K562 (cell line): ENCODE results near the gene ARHGDIA. TPM values are rescaled to one million over a fixed set of nuclear protein-coding genes. Genes with fewer than 3 reads are reported as not detected.

Experiments used
- BCOR ChIP-seq: fragments of 450-650 bp; IDR thresholded peaks from 2 replicates; pipeline ENCODE4 v1.6.1; 2016
- CREM ChIP-seq: IDR thresholded peaks from 2 replicates; pipeline ENCODE4 v1.6.1; 2014; ENCODE audit warnings: antibody characterized with exemption, low read depth
- CTCF ChIP-seq, 3 experiments: IDR thresholded peaks in 2 of 3; conservative IDR thresholded peaks in 1 of 3; 2 replicates each; pipeline ENCODE4 v1.5.1; 2011 to 2012; ENCODE audit warnings: low read length in 3 of 3, mild to moderate bottlenecking in 3 of 3, control low read depth in 2 of 3, improper control_type of control experiment in 1 of 3, inconsistent platforms in 1 of 3, low read depth in 1 of 3, mixed read lengths in 1 of 3, moderate library complexity in 1 of 3; ENCODE audit not compliant: insufficient read depth in 2 of 3
- ELF2 ChIP-seq: fragments of 250-450 bp; sonication (Bioruptor Pico); IDR thresholded peaks from 2 replicates; pipeline ENCODE4 v1.5.0; 2021; ENCODE audit warnings: mild to moderate bottlenecking
- FOXP4 ChIP-seq: sonication (generic); formaldehyde crosslinking; IDR thresholded peaks from 2 replicates; pipeline ENCODE4 v1.8.0; 2022; ENCODE audit warnings: mild to moderate bottlenecking, missing genetic modification reagents, borderline replicate concordance
- GATA2 ChIP-seq: sonication (generic); formaldehyde crosslinking; IDR thresholded peaks from 2 replicates; pipeline ENCODE4 v1.4.0; 2020; ENCODE audit warnings: mild to moderate bottlenecking, missing genetic modification reagents
- HDAC8 ChIP-seq: fragments of 450-650 bp; IDR thresholded peaks from 2 replicates; pipeline ENCODE4 v1.6.1; 2016; ENCODE audit warnings: mild to moderate bottlenecking, missing genetic modification characterization, moderate library complexity, missing compliant biosample characterization
- MAX ChIP-seq: sonication (generic); formaldehyde crosslinking; IDR thresholded peaks from 2 replicates; pipeline ENCODE4 v1.9.0; 2022; ENCODE audit warnings: mild to moderate bottlenecking, missing genetic modification reagents
- NCOA4 ChIP-seq: fragments of 450-650 bp; IDR thresholded peaks from 2 replicates; pipeline ENCODE4 v1.6.1; 2018; ENCODE audit warnings: mild to moderate bottlenecking; ENCODE audit not compliant: partially characterized antibody
- NRF1 ChIP-seq, 2 experiments: fragments of 450-650 bp; IDR thresholded peaks in 1 of 2; conservative IDR thresholded peaks in 1 of 2; 2 replicates each; pipeline ENCODE4 v1.6.1; 2014; ENCODE audit warnings: mild to moderate bottlenecking in 2 of 2
- PHF20 ChIP-seq: fragments of 450-650 bp; IDR thresholded peaks from 2 replicates; pipeline ENCODE4 v1.6.1; 2018; ENCODE audit not compliant: partially characterized antibody
- PHF8 ChIP-seq: fragments of 200-600 bp; sonication (generic); IDR thresholded peaks from 2 replicates; pipeline ENCODE4 v1.6.1; 2012; ENCODE audit warnings: mixed run types, mild to moderate bottlenecking, inconsistent platforms, low read length, moderate library complexity, borderline replicate concordance
- POLR2A ChIP-seq: fragments of 450-650 bp; conservative IDR thresholded peaks from 2 replicates; pipeline ENCODE4 v1.6.1; 2016
- PRMT5 ChIP-seq: sonication (generic); formaldehyde crosslinking; IDR thresholded peaks from 2 replicates; pipeline ENCODE4 v1.5.0; 2020; ENCODE audit warnings: missing genetic modification reagents
- RFX7 ChIP-seq: fragments of 250-450 bp; sonication (Bioruptor Pico); IDR thresholded peaks from 2 replicates; pipeline ENCODE4 v1.5.1; 2021; ENCODE audit warnings: mild to moderate bottlenecking
- SIN3A ChIP-seq, 2 experiments: fragments of 150-350 bp in 1 of 2; IDR thresholded peaks; 2 replicates each; pipeline ENCODE4 v1.6.1; 2011 to 2016; ENCODE audit warnings: borderline replicate concordance in 2 of 2, low read depth in 2 of 2, low read length in 2 of 2, mild to moderate bottlenecking in 2 of 2, moderate library complexity in 2 of 2; ENCODE audit not compliant: control insufficient read depth in 1 of 2
- SMAD4 ChIP-seq: fragments of 250-450 bp; sonication (Bioruptor Pico); conservative IDR thresholded peaks from 2 replicates; pipeline ENCODE4 v1.8.0; 2021; ENCODE audit warnings: inconsistent platforms, mild to moderate bottlenecking, moderate library complexity
- XRCC5 ChIP-seq: fragments of 200-400 bp; formaldehyde crosslinking; IDR thresholded peaks from 2 replicates; pipeline ENCODE4 v1.6.1; 2017; ENCODE audit warnings: low read depth, mild to moderate bottlenecking, low read length
- ZKSCAN8 ChIP-seq: fragments of 200-800 bp; sonication (Bioruptor generic); IDR thresholded peaks from 2 replicates; pipeline ENCODE4 v1.6.1; 2016; ENCODE audit warnings: missing genetic modification characterization, missing compliant biosample characterization
- ZNF280B ChIP-seq: fragments of 250-450 bp; sonication (Bioruptor Pico); IDR thresholded peaks from 2 replicates; pipeline ENCODE4 v1.5.1; 2021; ENCODE audit warnings: mild to moderate bottlenecking
- ZNF41 ChIP-seq: fragments of 250-450 bp; sonication (Bioruptor Pico); conservative IDR thresholded peaks from 2 replicates; pipeline ENCODE4 v1.4.0; 2020; ENCODE audit warnings: mild to moderate bottlenecking
- ZNF444 ChIP-seq: fragments of 250-450 bp; sonication (Bioruptor Pico); IDR thresholded peaks from 2 replicates; pipeline ENCODE4 v1.4.0; 2020; ENCODE audit warnings: mild to moderate bottlenecking, moderate library complexity
- ZNF695 ChIP-seq: fragments of 450-650 bp; formaldehyde crosslinking; IDR thresholded peaks from 2 replicates; pipeline ENCODE4 v1.4.0; 2020; ENCODE audit warnings: mild to moderate bottlenecking, moderate library complexity
- ZNF764 ChIP-seq: fragments of 250-450 bp; sonication (Bioruptor Pico); IDR thresholded peaks from 2 replicates; pipeline ENCODE4 v1.4.0; 2020; ENCODE audit warnings: low read depth, mild to moderate bottlenecking, moderate library complexity
- polyA plus RNA-seq, 8 experiments: library from polyadenylated mRNA; depleted of rRNA in 4 of 8; stranded (reverse) in 5 of 8; unstranded in 3 of 8; fragments of >200 nt; fragmentation: Nextera tagmentation in 2 of 8; fragmentation: Illumina TruSeq in 1 of 8; extraction: Ambion mirVana in 2 of 8; extraction: Trizol in 1 of 8; gene quantifications; 2 replicates each; pipeline versions ENCODE4 v1.2.1 to v1.2.3, GENCODE V29; 2011 to 2014; ENCODE audit warnings: inconsistent platforms in 1 of 8, missing spikeins in 1 of 8
- total RNA-seq, 7 experiments: library from RNA; depleted of rRNA in 6 of 7; stranded (reverse); fragments of >200 nt in 6 of 7; fragmentation: Illumina TruSeq in 2 of 7; extraction: Trizol in 2 of 7; gene quantifications; 2 replicates each; pipeline versions ENCODE4 v1.2.1 to v1.2.3, GENCODE V29; 2011 to 2021; ENCODE audit warnings: low replicate concordance in 1 of 7

Gene ARHGDIA
- total and polyA plus RNA-seq, 9 of the 15 experiments (the other 6 are each of a cell fraction or from before 2014, with no cell fraction given): 9.6 to 340 (median 97.6) TPM

GRCh38 chr17:81871387-81872230 lies 472 bp upstream of the ARHGDIA start (continued):
- peak; percentile 98 for TF ChIP-seq MAX (CRISPR knock-in tag)
- TF ChIP-seq ZKSCAN8 (CRISPR knock-in tag): 0 out of 2 replicates have a peak, but pooled peaks have one; percentile 63
- no peak for TF ChIP-seq BCOR
- TF ChIP-seq ELF2 (CRISPR knock-in tag): peak; percentile 94
- no peak for TF ChIP-seq ZNF41
- no peak for TF ChIP-seq RFX7 (CRISPR knock-in tag)
- peak in 1 of 2 experiments; percentile 59; a peak in 2 of 4 replicates for TF ChIP-seq SIN3A (IDR thresholded peaks at IDR 0.05; ENCODE audit: borderline replicate concordance in 2 of 2, control insufficient read depth in 1 of 2, low read depth in 2 of 2, low read length in 2 of 2)
- peak; percentile 95 to 96 for TF ChIP-seq NRF1 (conservative IDR thresholded peaks at IDR 0.05 in 1 of 2, IDR thresholded peaks at IDR 0.05 in 1 of 2)
- TF ChIP-seq POLR2A: peak; percentile 75
- no peak for TF ChIP-seq GATA2 (CRISPR knock-in tag)
- TF ChIP-seq ZNF695 (CRISPR knock-in tag): no peak
- peak in 2 of 3 experiments; percentile 27 to 29; a peak in 3 of 6 replicates for TF ChIP-seq CTCF (IDR thresholded peaks at IDR 0.05 in 2 of 3, conservative IDR thresholded peaks at IDR 0.05 in 1 of 3; ENCODE audit: insufficient read depth in 2 of 3, low read depth in 1 of 3, low read length in 3 of 3)
- TF ChIP-seq FOXP4 (CRISPR knock-in tag): peak; percentile 25; the same call in 1 of the 2 replicates
- peak; percentile 68 for TF ChIP-seq PHF8
- TF ChIP-seq XRCC5: no peak
- peak; percentile 80 for TF ChIP-seq PHF20
- TF ChIP-seq NCOA4: no peak
- no peak for TF ChIP-seq PRMT5 (CRISPR knock-in tag)
- TF ChIP-seq HDAC8 (tag): peak; percentile 93
- no peak for TF ChIP-seq ZNF280B (CRISPR knock-in tag)
- TF ChIP-seq ZNF444 (CRISPR knock-in tag): no peak
- TF ChIP-seq SMAD4: peak; percentile 82; the same call in 1 of the 2 replicates
- no peak for TF ChIP-seq ZNF764
- TF ChIP-seq CREM: no peak; the same call in 1 of the 2 replicates
